HG03095 (cell line): ENCODE results near the gene TEX261.

Experiments
- ATAC-seq: cut with Tn5 transposase; IDR thresholded peaks from one replicate; pipeline ENCODE4 v1.9.1; 2021; ENCODE audit warnings: moderate library complexity; ENCODE audit not compliant: unreplicated experiment

TEX261 gene

GRCh38 chr2:70982971-70983370, 11.7 kb downstream of the TEX261 start:
- ATAC-seq = no peak

- ATAC-seq = no peak
Observed at GRCh38 chr2:70981866-70982810, 12.5 kb downstream of the TEX261 start.

GRCh38 chr2:70981421-70981820, 13.3 kb downstream of the TEX261 start:
- ATAC-seq = no peak

DNA sequence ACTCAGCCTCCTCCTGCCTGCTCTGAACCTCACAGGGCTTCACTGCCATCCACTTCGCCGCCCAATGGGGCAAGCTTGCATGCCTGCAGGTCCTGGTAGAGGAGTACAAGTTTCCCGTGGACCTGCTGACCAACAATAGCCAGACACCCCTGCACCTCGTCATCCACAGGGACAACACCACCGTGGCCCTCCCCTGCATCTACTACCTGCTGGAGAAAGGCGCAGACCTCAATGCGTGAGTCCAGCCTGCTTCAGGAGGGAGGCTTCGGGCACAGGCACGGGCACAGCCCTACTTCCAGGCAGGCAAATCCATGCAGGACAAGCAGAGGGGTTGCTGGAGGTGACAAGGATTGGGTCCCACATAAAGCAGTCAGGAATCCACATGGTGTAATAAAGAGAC, 15.0 kb downstream of the TEX261 start:
- ATAC-seq = no peak

DNA sequence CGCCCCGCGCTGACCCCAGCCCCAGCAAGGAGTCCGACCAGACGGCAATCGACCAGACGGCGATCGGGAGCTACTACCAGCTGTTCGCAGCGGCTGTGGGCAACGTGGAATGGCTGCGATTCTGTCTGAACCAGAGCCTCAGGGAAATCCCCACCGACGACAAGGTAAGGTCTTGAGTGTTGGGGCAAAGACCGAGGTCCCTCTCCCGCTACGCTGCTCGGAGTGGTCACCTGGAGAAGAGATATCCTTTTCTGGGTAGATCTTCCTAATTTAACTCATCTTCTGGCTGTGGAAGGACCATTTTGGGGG, 15.5 kb downstream of the TEX261 start:
- no peak for ATAC-seq

DNA sequence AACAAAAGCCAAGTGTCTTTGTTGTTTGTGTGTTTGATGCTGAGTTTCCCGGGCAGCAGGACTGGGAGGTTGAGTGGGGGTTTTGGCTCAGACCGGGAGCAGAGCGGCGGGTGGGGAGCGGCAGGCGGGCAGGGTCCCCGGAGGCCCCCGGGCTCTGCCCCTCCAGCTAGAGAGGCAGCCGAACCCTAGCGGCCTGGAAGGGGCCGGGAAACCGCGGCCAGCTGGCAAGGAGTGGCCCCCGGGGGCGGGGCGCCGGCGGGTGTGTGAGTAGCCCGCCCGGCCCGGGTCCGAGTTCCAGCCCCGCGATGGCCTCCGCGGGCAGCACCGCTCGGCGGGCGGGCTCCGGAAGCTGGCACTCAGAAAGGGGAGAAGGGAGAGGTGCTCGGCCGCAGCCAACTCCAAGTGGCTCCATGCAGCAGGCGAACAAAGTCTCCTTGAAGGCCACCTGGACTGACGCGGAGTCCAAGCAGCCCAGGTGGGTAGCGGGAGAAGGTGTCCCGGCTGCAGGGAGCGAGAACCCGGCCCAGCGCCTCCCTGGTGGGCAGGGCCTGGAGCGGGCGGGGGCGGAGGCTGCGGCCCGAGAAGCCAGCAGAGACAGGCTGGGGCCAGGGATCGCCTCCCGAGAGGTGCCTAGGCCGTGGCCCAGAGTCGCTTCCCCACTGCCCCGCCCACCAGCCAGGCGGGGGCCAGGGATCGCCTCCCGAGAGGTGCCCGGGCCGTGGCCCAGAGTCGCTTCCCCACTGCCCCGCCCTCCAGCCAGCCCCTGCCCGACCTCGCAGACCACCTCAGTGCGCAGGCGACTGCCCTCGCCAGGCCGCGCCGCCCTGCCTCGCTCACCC, 16.1 kb downstream of the TEX261 start, which contains the start of gene ANKRD53:
Gene ANKRD53 (plus strand): TSS at position 290 of the 839 bp plus-strand sequence. CDS start 16 bp downstream, at position 306.
- no peak for ATAC-seq

- no peak for ATAC-seq
Observed at GRCh38 chr2:70977605-70978205, 17.0 kb downstream of the TEX261 start.

GRCh38 chr2:70975237-70975636, 19.4 kb downstream of the TEX261 start:
- ATAC-seq = no peak

- ATAC-seq = no peak
Observed at GRCh38 chr2:70974592-70974991, 20.1 kb downstream of the TEX261 start.

DNA sequence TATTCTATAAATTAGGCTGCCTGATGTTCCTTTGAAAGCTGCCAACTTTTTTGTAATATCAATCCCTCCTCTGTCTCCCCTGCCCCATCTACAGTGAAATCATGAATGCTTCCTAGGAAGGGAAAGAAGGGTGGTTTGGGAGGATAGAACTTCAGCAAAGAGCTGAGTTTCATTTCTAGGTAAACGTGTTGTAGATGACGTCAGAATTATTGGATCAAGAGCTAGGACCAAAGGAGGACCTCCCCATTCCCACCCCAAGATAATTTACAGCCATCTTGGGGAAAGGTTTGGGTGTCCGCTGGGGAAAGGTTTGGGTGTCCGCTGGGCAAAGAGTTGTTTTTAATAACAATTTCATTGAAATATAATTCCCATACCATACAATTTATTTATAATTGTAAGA, 27.5 kb downstream of the TEX261 start:
- no peak for ATAC-seq

- ATAC-seq = no peak
Observed at GRCh38 chr2:70966681-70967080, 28.0 kb downstream of the TEX261 start.

DNA sequence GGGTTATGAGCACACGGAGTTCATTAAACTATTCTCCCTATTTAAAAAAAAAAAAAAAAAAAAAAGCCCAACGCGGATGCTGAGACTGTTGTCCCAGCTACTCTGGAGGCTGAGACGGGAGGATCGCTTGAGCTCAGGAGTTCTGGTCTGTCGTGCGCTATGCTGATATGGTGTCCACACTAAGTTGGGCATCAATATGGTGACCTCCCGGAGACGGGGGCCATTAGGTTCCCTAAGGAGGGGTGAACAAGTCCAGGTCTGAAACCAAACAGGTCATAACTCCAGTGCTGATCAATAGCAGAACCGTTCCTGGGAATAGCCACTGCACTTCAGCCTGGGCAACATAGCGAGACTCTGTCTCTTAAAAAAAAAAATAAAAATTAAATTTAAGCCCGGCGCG, 29.2 kb downstream of the TEX261 start:
- no peak for ATAC-seq

GRCh38 chr2:70964596-70965386, 29.9 kb downstream of the TEX261 start:
- peak; percentile 81 for ATAC-seq

DNA sequence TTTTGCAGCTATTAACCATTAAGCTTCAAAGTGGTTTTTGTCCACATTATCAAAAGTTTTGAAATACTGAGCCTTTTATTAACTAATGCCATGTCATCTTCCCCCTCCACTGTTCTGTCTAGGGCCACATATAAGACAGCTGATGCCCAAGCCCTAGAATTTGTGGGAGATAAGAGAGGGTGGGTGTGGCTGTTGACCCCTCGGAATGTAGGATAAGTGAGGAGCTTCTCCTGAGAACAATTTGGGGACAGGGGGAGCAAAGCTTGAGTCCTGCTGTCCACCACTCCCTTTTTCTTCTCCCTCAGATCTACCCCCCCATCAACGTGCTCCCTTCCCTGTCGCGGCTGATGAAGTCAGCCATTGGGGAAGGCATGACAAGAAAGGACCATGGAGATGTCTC, 30.5 kb downstream of the TEX261 start:
- no peak for ATAC-seq

DNA sequence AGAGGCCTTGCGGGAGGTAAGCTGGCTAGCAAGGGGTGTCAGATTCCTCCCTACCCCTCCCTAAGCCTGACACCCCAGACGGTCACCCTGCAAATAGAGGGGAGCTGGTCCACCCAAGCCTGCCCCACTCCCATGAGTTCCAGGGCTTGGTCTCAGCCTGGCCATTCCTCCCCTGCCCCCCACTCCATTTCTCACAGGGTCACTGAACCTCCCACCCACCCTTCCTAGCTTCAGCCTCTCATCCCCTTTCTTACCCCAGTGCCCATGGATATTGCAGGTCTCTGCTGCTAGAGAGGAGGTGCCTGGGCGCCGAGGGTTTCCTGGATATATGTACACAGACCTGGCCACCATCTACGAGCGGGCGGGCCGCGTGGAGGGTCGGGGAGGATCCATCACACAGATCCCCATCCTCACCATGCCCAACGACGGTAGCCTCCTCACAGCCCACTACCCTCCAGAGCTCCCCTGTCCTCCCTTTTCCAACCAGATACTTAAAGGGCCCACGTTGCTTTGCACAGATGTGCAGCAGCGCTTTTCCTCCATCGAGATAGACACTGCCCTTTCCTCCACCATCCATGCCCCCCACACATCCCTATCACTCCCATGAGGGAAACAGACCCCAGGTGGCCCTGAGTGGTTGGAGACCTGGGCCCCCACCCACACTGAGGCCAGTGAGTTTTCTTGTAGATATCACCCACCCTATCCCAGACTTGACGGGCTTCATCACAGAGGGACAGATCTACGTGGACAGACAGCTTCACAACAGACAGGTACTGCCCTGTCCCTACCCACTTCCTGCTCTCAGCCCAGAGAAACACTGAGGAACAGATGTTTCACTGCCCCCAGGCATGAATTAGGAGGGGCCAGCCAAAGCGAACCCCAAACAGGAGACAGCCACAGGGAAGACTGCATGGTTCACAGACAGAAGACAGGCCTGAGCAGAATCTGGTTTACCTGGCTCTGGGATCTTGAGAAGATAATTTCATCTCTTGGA, 31.5 kb downstream of the TEX261 start:
- ATAC-seq = no peak

DNA sequence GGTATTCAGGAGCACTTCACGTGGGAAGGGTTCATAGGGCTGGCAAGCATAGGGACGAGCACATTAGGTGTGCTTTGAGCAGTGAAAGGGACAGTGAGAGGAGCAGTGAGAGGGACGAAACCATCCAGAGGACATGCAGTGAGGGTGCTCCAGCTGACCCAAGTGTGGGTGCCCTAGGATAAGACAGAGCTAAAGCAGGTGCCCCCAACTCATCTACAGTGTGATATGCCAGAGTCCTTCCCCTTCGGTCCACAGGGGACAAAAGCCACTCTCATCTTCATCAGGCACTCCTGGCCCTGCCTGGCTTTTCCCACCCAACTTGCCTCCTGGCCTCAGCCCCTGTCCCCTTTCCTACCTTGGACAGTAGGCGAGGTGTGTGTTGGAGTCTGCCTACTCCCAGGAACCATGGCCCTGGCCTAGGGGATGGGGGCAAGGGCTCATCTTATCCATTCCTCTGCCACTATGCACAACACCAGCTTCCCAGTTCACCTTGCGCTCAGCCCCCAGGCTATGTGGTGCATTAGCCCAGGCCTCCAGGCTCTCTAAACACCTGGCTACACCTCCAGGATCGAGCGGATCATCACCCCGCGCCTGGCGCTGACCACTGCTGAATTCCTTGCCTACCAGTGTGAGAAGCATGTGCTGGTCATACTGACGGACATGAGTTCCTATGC, 32.3 kb downstream of the TEX261 start:
- ATAC-seq = no peak

DNA sequence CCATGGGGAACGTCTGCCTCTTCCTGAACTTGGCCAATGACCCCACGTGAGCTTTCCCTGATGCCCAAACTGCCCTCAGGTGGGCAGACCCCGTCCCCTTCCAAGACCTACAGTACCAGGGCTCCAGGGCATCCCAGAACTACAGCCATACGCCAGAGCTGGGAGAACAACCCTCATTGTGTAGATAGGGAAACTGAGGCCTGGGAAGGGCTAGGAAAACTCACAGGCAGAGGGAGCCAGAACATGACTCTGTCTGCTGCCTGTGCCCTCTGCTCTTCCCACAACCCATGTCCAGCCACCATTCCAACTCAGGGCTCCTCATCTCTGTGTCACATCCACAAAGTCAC, 33.1 kb downstream of the TEX261 start:
- ATAC-seq = no peak

- no peak for ATAC-seq
Observed at GRCh38 chr2:70960833-70961647, 33.6 kb downstream of the TEX261 start.
